ENCODE results near the gene RETREG1. TPM values are rescaled to one million over a fixed set of nuclear protein-coding genes. Genes with fewer than 3 reads are reported as not detected.

The RETREG1 gene
- total RNA-seq, 2 experiments from 2014 or later = 17.7 to 23.3 TPM

DNA sequence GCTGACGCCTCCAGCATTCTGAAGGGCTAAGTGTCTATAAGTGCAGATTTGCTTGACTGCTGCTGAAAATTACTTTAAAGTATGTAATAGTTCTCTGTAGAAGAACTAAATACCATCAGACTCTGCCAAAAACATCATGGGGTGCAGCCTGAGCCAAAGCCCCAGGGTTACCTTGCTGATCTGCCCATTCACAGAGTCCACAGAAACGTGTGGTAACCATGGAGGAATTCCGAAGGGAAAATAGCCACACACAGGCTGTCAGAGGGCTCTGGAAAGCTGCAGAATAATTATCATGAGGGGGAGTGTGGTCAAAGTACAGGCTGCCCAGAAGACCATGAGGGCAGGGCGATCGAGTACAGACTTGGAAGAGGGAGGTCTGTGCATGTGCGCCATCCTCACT is 36.4 kb downstream of the RETREG1 start:
- Mint-ChIP-seq H3K9me3 (ENCODE audit: low read depth) (peaks cover 4% of the 10 kb centered on the region), H3K27me3 (no peaks in the 10 kb centered on the region), H3K4me3 (no peak overlapping the region), H3K36me3 (ENCODE audit: low read depth) (peaks cover 14% of the 10 kb centered on the region), H3K4me1 (peaks cover 39% of the 10 kb centered on the region), H3K27ac (no peak overlapping the region)
- DNase-seq (no peak), ATAC-seq (no peak)
- ChIA-PET CTCF (interaction anchor here (1.3 kb wide), 1 partner anchor 420 kb away, joined by 3 read pairs; no protein-coding TSS in a partner anchor), POLR2A (no interaction called here)
- intact Hi-C loops (cut with DNase I, micrococcal nuclease) = no loop called here

DNA sequence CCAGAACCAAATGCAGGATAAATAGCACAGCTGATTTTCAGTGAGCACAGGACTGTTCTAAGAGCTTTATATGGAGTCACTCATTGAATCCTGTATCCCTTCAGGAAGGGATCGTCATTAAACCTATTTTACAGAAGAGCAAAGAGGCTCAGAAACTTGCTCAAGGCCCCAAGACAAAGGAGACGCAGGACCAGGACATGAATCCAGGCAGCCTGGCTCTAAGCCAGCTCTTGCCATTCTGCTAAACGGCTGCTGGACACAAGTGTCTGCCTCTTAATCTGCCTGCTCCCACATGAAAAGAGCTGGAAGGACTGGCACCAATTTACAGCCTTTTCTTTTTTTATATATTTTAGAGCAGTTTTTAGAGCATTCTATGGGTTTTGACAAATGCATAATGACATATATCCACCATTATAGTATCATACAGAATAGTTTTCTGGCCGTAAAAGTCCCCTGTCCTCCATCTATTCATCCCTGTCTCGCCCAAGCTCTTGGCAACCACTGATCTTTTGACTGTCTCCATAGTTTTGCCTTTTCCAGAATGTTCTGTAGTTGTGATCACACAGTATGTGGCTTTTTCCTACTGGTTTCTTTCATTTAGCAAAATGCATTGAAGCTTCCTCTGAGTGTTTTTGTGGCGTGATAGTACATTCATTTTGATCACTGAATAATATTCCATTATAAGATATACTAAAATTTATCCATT is 37.5 kb downstream of the RETREG1 start:
- H3K36me3 Mint-ChIP-seq (ENCODE audit: low read depth) = peaks cover 14% of the 10 kb centered on the region
- ChIA-PET POLR2A (interaction anchor here (0.7 kb wide), 1 partner anchor 195 kb away, joined by 3 read pairs; no protein-coding TSS in a partner anchor), CTCF (interaction anchor here (0.8 to 2.1 kb wide), 5 partner anchors 8 to 419 kb away, joined by 3 to 6 read pairs (median 5); no protein-coding TSS in a partner anchor)
- H3K9me3 Mint-ChIP-seq (ENCODE audit: low read depth) = peaks cover 4% of the 10 kb centered on the region
- H3K4me1 Mint-ChIP-seq = peaks cover 42% of the 10 kb centered on the region
- no peak overlapping the region for H3K4me3 Mint-ChIP-seq
- no peaks in the 10 kb centered on the region for H3K27me3 Mint-ChIP-seq
- intact Hi-C loops (cut with DNase I, micrococcal nuclease) = no loop called here
- no peak for ATAC-seq
- no peak overlapping the region for H3K27ac Mint-ChIP-seq
- DNase-seq = no peak

GRCh38 chr5:16578474-16578883 is 38.3 kb downstream of the RETREG1 start:
- H3K4me1 Mint-ChIP-seq = peaks cover 43% of the 10 kb centered on the region
- DNase-seq (no peak), ATAC-seq (no peak)
- peaks cover 14% of the 10 kb centered on the region for H3K36me3 Mint-ChIP-seq (ENCODE audit: low read depth)
- no peak overlapping the region for H3K27ac Mint-ChIP-seq
- no peak overlapping the region for H3K4me3 Mint-ChIP-seq
- CTCF ChIA-PET = interaction anchor here (0.9 to 2.1 kb wide), 5 partner anchors 9 to 94 kb away, joined by 4 to 6 read pairs (median 5); no protein-coding TSS in a partner anchor
- POLR2A ChIA-PET = no interaction called here
- peaks cover 4% of the 10 kb centered on the region for H3K9me3 Mint-ChIP-seq (ENCODE audit: low read depth)
- intact Hi-C loops (cut with DNase I, micrococcal nuclease) = no loop called here
- H3K27me3 Mint-ChIP-seq = no peaks in the 10 kb centered on the region

- DNase-seq = peak; percentile 36
- Mint-ChIP-seq H3K27me3 (no peaks in the 10 kb centered on the region), H3K9me3 (ENCODE audit: low read depth) (peaks cover 4% of the 10 kb centered on the region), H3K4me1 (peaks cover 43% of the 10 kb centered on the region), H3K27ac (peak overlapping the region; percentile 56), H3K4me3 (no peak overlapping the region), H3K36me3 (ENCODE audit: low read depth) (peaks cover 14% of the 10 kb centered on the region)
- peak; percentile 74 for ATAC-seq
- intact Hi-C loops (cut with DNase I, micrococcal nuclease) = no loop called here
- CTCF ChIA-PET = interaction anchor here (1.0 to 2.1 kb wide), 2 partner anchors 11 to 25 kb away, joined by 5 to 6 read pairs; no protein-coding TSS in a partner anchor
- POLR2A ChIA-PET = interaction anchor here (0.6 kb wide), 1 partner anchor 495 kb away, joined by 3 read pairs; no protein-coding TSS in a partner anchor
These were observed 39.1 kb downstream of the RETREG1 start for GRCh38 chr5:16577677-16578076.

- Mint-ChIP-seq H3K27me3 (no peaks in the 10 kb centered on the region), H3K4me1 (peaks cover 40% of the 10 kb centered on the region), H3K9me3 (ENCODE audit: low read depth) (peaks cover 4% of the 10 kb centered on the region), H3K36me3 (ENCODE audit: low read depth) (peaks cover 17% of the 10 kb centered on the region), H3K27ac (no peak overlapping the region), H3K4me3 (no peak overlapping the region)
- CTCF ChIA-PET = interaction anchor here (0.7 to 0.8 kb wide), 2 partner anchors 22 to 33 kb away, joined by 3 read pairs; no protein-coding TSS in a partner anchor
- DNase-seq (peak; percentile 32), ATAC-seq (peak; percentile 50)
- intact Hi-C loops (cut with DNase I, micrococcal nuclease) = no loop called here
- POLR2A ChIA-PET = no interaction called here
These were observed 41.7 kb downstream of the RETREG1 start for GRCh38 chr5:16574789-16575721.

- POLR2A ChIA-PET = no interaction called here
- CTCF ChIA-PET = no interaction called here
- peaks cover 4% of the 10 kb centered on the region for H3K9me3 Mint-ChIP-seq (ENCODE audit: low read depth)
- H3K36me3 Mint-ChIP-seq (ENCODE audit: low read depth) = peaks cover 22% of the 10 kb centered on the region
- intact Hi-C loops (cut with DNase I, micrococcal nuclease) = no loop called here
- no peaks in the 10 kb centered on the region for H3K27me3 Mint-ChIP-seq
- peaks cover 40% of the 10 kb centered on the region for H3K4me1 Mint-ChIP-seq
- H3K27ac Mint-ChIP-seq = no peak overlapping the region
- H3K4me3 Mint-ChIP-seq = no peak overlapping the region
- DNase-seq (no peak), ATAC-seq (no peak)
These were observed 43.4 kb downstream of the RETREG1 start for GRCh38 chr5:16573401-16573800.

DNA sequence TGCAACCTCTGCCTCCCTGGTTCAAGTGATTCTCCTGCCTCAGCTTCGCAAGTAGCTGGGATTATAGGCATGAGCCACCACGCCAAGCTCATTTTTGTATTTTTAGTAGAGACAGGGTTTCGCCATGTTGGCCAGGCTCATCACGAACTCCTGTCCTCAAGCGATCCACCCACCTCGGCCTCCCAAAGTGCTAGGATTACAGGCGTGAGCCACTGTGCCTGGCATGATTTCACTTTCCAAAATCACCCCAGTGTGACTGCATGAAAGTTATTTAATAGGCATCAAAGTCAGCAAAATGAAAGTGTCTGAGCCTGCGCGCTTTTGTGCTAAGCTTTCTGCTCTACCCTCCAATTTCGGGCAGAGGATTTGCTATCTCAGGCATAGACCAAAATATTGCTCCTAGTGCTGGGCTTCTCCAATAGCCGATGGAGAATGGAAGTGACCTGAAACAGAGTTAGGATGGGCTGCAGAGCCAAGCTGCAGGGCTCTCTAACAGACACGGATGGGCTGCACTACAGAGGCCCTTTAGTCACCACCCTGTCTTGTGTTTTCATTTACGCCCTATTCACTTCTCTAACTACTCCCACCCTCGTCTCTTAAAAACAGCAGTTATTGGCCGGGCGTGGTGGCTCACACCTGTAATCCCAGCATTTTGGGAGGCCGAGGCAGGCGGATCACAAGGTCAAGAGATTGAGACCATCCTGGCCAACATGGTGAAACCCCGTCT is 44.3 kb downstream of the RETREG1 start:
- POLR2A ChIA-PET = no interaction called here
- peaks cover 38% of the 10 kb centered on the region for H3K4me1 Mint-ChIP-seq
- no peak overlapping the region for H3K4me3 Mint-ChIP-seq
- ATAC-seq (no peak), DNase-seq (no peak)
- no peaks in the 10 kb centered on the region for H3K9me3 Mint-ChIP-seq (ENCODE audit: low read depth)
- CTCF ChIA-PET = interaction anchor here (1.4 to 1.5 kb wide), 2 partner anchors 14 to 20 kb away, joined by 4 read pairs; no protein-coding TSS in a partner anchor
- peaks cover 22% of the 10 kb centered on the region for H3K36me3 Mint-ChIP-seq (ENCODE audit: low read depth)
- no peak overlapping the region for H3K27ac Mint-ChIP-seq
- no peaks in the 10 kb centered on the region for H3K27me3 Mint-ChIP-seq
- intact Hi-C loops (cut with DNase I, micrococcal nuclease) = no loop called here

GRCh38 chr5:16571016-16571415 is 45.8 kb downstream of the RETREG1 start:
- ChIA-PET POLR2A (no interaction called here), CTCF (interaction anchor here (1.4 to 1.5 kb wide), 2 partner anchors 15 to 19 kb away, joined by 4 read pairs; no protein-coding TSS in a partner anchor)
- Mint-ChIP-seq H3K27ac (no peak overlapping the region), H3K9me3 (ENCODE audit: low read depth) (no peaks in the 10 kb centered on the region), H3K4me3 (no peak overlapping the region), H3K36me3 (ENCODE audit: low read depth) (peaks cover 29% of the 10 kb centered on the region), H3K4me1 (peaks cover 40% of the 10 kb centered on the region), H3K27me3 (no peaks in the 10 kb centered on the region)
- ATAC-seq (no peak), DNase-seq (no peak)
- intact Hi-C loops (cut with DNase I, micrococcal nuclease) = no loop called here

DNA sequence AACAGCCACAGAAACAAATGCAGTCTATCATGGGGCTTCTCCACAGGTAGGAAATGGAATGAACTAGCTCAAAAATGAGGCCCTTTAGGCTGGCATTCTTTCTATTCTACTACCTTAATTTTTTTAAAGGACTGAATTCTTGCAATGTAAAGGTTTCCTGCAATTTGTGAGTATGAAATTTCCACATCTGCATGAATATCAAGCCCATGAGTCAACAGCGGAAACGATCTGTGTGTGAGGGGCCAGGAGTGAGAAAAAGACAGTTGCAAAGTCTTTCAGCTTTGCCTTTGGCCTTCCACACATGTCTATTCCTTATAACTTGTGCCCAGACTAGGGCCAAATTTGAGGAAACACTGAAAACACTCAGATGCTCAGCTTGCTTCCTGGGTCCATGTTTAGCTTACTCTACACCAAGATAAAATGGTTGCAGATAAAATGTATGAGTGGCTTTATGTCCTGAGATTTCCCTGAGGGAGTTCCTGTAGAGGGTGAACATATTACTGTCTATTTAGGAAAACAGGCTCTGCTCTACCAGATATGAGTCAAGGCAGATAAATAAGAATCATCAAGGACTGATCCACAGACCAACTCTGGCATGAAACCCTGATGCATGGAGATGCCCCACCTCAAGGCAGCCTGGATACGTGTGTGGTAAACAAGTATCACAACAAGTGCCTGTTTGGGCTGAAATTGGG is 46.5 kb downstream of the RETREG1 start:
- no peaks in the 10 kb centered on the region for H3K9me3 Mint-ChIP-seq (ENCODE audit: low read depth)
- H3K36me3 Mint-ChIP-seq (ENCODE audit: low read depth) = peaks cover 29% of the 10 kb centered on the region
- DNase-seq (no peak), ATAC-seq (no peak)
- POLR2A ChIA-PET = no interaction called here
- H3K27me3 Mint-ChIP-seq = no peaks in the 10 kb centered on the region
- H3K4me3 Mint-ChIP-seq = no peak overlapping the region
- no peak overlapping the region for H3K27ac Mint-ChIP-seq
- H3K4me1 Mint-ChIP-seq = peaks cover 39% of the 10 kb centered on the region
- intact Hi-C loops (cut with DNase I, micrococcal nuclease) = no loop called here
- CTCF ChIA-PET = no interaction called here

DNA sequence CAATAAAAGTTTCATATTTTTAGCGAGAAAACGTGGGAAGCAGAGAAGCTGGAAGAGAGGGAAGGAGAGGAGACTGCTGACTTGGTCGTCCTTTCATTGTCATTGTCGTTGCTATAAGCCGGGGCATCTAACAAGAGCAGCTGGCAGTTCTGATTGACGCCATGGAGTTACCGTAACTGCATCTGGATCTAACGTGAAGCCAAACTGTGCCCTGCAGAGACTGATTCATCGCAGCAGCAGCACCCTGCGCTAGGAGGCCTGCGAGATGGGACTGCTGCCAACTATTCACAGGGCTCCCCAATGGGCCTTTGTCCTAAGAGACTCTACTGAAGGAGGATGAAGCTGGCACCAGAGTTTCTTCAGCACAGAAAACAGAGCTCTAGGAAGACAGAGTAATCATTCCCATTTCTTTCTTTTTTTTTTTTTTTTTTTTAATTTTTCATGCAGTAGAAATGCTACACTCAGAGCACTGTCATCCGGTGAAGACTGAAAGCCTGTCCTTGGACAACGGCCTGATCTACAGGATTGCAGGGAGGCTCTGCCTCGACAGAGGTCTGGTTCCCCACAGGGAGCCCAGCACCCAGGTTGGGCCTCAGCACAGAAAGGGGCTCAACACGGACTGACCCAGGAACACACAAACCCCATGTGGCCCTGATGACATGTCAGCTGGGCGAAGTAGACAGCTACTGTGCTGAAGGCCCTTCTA is 47.8 kb downstream of the RETREG1 start:
- ChIA-PET CTCF (interaction anchor here (0.9 to 1.0 kb wide), 2 partner anchors 10 to 26 kb away, joined by 3 read pairs; no protein-coding TSS in a partner anchor), POLR2A (no interaction called here)
- H3K27me3 Mint-ChIP-seq = no peaks in the 10 kb centered on the region
- intact Hi-C loops (cut with DNase I, micrococcal nuclease) = no loop called here
- no peaks in the 10 kb centered on the region for H3K9me3 Mint-ChIP-seq (ENCODE audit: low read depth)
- ATAC-seq (no peak), DNase-seq (no peak)
- H3K4me1 Mint-ChIP-seq = peaks cover 30% of the 10 kb centered on the region
- no peak overlapping the region for H3K27ac Mint-ChIP-seq
- no peak overlapping the region for H3K4me3 Mint-ChIP-seq
- H3K36me3 Mint-ChIP-seq (ENCODE audit: low read depth) = peaks cover 29% of the 10 kb centered on the region

Measured in activated CD4-positive, alpha-beta T cell treated with anti-CD3 and anti-CD28 coated beads for 36 hours (primary cell).